Activated CD4-positive, alpha-beta memory T cell treated with anti-CD3 and anti-CD28 coated beads for 36 hours (primary cell): ENCODE results near the gene AGO3. TPM values are rescaled to one million over a fixed set of nuclear protein-coding genes. Genes with fewer than 3 reads are reported as not detected.

Experiments
- CTCF ChIA-PET: fragments of 350-600 bp; sonication (Branson Sonifier 250); formaldehyde crosslinking; loops from one replicate; lab custom pipeline; 2021; ENCODE audit warnings: antibody characterized with exemption, inconsistent platforms; lab: Charles Lee
- POLR2A ChIA-PET: fragments of 350-600 bp; sonication (Branson Sonifier 250); formaldehyde crosslinking; loops from one replicate; lab custom pipeline; 2021; ENCODE audit warnings: antibody characterized with exemption; lab: Charles Lee
- DNase-seq: peaks from one replicate; pipeline ENCODE4 v3.0.0-alpha.2; 2020
- H3K27ac Mint-ChIP-seq: one replicate; pipeline ENCODE4 v1.8.0; 2021; ENCODE audit warnings: mixed read lengths
- H3K27me3 Mint-ChIP-seq: one replicate; pipeline ENCODE4 v1.8.0; 2021; ENCODE audit warnings: mixed read lengths
- H3K36me3 Mint-ChIP-seq: one replicate; pipeline ENCODE4 v1.8.0; 2021; ENCODE audit warnings: mixed read lengths
- H3K4me1 Mint-ChIP-seq: one replicate; pipeline ENCODE4 v1.8.0; 2021; ENCODE audit warnings: low read depth, mixed read lengths
- H3K4me3 Mint-ChIP-seq: one replicate; pipeline ENCODE4 v1.8.0; 2021; ENCODE audit warnings: mild to moderate bottlenecking, mixed read lengths
- H3K9me3 Mint-ChIP-seq: one replicate; pipeline ENCODE4 v1.8.0; 2021; ENCODE audit warnings: mixed read lengths
- intact Hi-C: fragments of 100-400 bp; cut with micrococcal nuclease; formaldehyde crosslinking; loops from one replicate; pipeline ENCODE4 v1.15.1; 2023
- total RNA-seq, 2 experiments: library from RNA; stranded (reverse); gene quantifications; one replicate each; pipeline ENCODE4 v1.2.3, GENCODE V29; 2021

AGO3 gene
- total RNA-seq, 2 experiments from 2014 or later, result 23.1 to 25.3 TPM

DNA sequence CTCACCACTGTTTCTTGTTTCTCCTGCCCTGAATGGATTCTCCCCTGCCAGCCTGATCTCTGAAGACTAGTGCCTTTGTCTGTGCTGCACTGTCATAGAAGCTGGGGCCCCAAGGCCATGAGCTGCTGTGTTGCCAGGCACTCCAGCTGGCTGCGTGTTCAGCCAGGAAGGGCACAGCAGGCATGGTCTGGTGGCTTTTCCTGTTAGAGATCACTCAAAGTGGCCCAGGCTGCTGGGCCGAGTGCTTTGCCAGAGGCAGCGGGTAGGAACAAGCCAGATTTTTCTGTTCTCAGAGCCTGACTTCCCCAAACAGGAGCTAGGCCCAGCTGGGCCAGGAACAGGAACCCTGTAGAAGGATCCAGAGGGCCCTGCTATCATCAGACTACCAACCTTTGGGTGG is 163.0 kb downstream of the AGO3 start:
- Mint-ChIP-seq H3K27me3 (no peaks in the 10 kb centered on the region), H3K9me3 (no peaks in the 10 kb centered on the region), H3K4me1 (peaks cover 11% of the 10 kb centered on the region), H3K36me3 (peaks cover 11% of the 10 kb centered on the region), H3K27ac (no peak overlapping the region), H3K4me3 (no peak overlapping the region)
- CTCF ChIA-PET, result interaction anchor here (1.0 to 3.7 kb wide), 4 partner anchors 41 to 212 kb away, joined by 3 to 15 read pairs (median 4); no protein-coding TSS in a partner anchor
- intact Hi-C loops, result no loop called here
- POLR2A ChIA-PET, result no interaction called here
- DNase-seq, result no peak

DNA sequence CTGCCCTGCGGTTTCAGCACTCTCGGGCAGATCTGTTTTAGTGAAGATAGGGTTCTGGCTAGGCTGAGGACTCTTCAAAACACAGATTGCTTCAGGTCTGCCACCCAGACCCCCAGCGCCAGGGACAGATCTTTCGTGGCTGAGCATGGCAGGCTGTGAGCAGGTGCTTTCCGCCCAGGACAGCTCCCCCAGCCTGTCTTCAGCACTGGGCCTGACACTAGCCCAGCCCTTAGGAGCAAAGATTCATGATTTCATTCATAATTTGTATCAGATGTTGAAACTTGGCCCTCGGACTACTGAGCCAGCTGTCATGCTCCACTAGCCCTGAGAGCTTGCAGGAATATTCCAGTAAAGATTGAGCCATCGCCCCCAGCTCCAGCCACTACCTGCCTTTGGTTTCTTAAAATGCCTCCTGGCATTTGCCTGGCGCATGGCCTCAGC is 163.7 kb downstream of the AGO3 start:
- intact Hi-C loops, result loop anchor here (5.0 kb wide), 3 partner anchors 53 to 328 kb away; partner anchors contain the start of gene TRAPPC3
- H3K36me3 Mint-ChIP-seq, result peaks cover 8% of the 10 kb centered on the region
- no peak overlapping the region for H3K27ac Mint-ChIP-seq
- no peak overlapping the region for H3K4me3 Mint-ChIP-seq
- POLR2A ChIA-PET, result interaction anchor here (0.9 kb wide), 1 partner anchor 65 kb away, joined by 3 read pairs; no protein-coding TSS in a partner anchor
- no peaks in the 10 kb centered on the region for H3K27me3 Mint-ChIP-seq
- peaks cover 8% of the 10 kb centered on the region for H3K4me1 Mint-ChIP-seq
- no peak for DNase-seq
- H3K9me3 Mint-ChIP-seq, result no peaks in the 10 kb centered on the region
- CTCF ChIA-PET, result interaction anchor here (1.0 to 3.7 kb wide), 3 partner anchors 40 to 212 kb away, joined by 3 to 15 read pairs (median 7); no protein-coding TSS in a partner anchor

DNA sequence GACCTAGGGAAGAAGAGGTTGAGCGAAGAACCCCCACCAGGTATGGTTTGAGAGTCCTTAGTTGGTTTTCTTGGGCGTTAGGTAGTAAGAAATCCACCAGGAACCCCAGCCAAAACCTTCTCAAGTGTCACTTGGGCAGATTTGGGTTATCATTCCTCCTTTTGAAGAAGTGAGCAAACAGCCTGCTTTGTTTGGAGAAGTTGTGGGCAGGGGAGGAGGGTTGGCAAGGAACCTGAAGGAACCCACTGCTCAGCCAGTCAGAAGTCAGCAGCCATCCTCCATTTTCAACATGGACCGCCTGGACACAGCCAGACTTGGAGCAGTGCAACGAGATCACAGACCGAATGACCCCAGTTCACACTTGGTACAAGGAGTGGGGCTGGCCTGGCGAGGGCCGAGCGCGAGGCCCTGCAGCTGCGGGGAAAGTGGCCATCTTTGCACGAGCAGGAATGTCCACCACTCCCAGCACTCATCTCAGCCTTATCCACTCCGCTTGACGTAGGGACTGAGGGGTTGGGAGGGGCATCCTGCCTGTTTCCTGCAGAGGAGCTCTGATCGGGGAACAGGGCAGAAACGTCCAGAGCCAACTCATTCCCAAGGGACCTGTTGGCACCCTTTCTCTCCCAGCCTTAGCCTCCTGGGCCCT is 165.0 kb downstream of the AGO3 start:
- peaks cover 7% of the 10 kb centered on the region for H3K36me3 Mint-ChIP-seq
- no peak for DNase-seq
- H3K9me3 Mint-ChIP-seq, result no peaks in the 10 kb centered on the region
- H3K4me3 Mint-ChIP-seq, result no peak overlapping the region
- H3K4me1 Mint-ChIP-seq, result peaks cover 2% of the 10 kb centered on the region
- CTCF ChIA-PET, result interaction anchor here (0.9 to 3.7 kb wide), 4 partner anchors 39 to 200 kb away, joined by 3 to 15 read pairs (median 9); no protein-coding TSS in a partner anchor
- intact Hi-C loops, result loop anchor here (5.0 kb wide), 3 partner anchors 51 to 326 kb away; partner anchors contain the start of gene TRAPPC3
- POLR2A ChIA-PET, result interaction anchor here (0.9 kb wide), 1 partner anchor 64 kb away, joined by 3 read pairs; no protein-coding TSS in a partner anchor
- no peaks in the 10 kb centered on the region for H3K27me3 Mint-ChIP-seq
- no peak overlapping the region for H3K27ac Mint-ChIP-seq

DNA sequence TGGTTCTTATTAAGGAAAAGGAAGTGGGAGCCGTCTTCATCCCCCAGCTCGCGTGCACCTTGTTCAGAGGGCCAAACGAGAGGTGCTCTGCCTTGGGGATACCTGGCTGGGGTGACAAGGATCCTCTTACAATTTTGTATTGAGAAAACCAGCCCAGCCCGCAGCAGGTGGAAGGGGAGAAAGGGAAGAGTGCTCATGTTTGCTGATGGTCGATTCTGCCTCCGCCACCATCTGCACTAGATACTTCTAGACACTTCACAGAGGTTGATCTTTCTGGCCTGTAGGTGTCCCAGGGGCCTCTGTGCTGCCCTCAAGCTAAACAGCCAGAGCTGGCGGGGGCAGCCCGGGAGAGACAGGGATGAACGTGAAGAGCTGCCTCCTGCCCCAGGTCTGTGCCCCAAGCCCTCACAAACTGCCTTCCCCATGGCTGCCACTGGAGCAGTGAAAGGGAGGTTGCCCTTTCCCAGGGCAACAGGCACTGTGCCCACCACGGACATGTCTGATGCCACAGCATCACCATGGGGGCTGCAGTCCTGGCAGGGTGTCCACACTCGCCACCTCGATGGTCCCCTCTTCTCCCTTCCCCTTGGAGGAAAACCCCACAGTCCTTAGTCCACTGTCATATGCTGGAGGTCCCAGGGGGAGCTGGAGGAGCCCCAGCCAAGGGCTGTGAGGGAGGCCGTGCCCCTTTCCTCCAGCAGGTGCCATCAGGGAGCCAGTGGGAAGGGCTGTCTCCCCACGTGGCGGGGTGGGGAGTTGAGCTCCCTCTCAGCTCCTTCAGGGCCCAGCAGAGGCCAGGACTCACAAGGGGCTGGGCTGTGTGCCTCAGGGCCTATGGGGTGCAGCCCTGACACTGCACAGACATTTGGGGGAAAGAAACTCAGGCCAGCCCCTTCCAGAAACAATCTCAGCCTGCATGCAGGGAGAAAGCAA is 165.9 kb downstream of the AGO3 start:
- Mint-ChIP-seq H3K9me3 (no peaks in the 10 kb centered on the region), H3K27ac (no peak overlapping the region), H3K27me3 (no peaks in the 10 kb centered on the region), H3K4me3 (no peak overlapping the region), H3K4me1 (no peaks in the 10 kb centered on the region), H3K36me3 (peaks cover 7% of the 10 kb centered on the region)
- intact Hi-C loops, result loop anchor here (5.0 kb wide), 3 partner anchors 51 to 326 kb away; partner anchors contain the start of gene TRAPPC3
- POLR2A ChIA-PET, result interaction anchor here (0.9 kb wide), 1 partner anchor 9 kb away, joined by 3 read pairs; no protein-coding TSS in a partner anchor
- DNase-seq, result peak; percentile 18
- CTCF ChIA-PET, result interaction anchor here (0.6 to 3.7 kb wide), 5 partner anchors 38 to 191 kb away, joined by 3 to 15 read pairs (median 4); partner anchors contain the start of gene AGO3

DNA sequence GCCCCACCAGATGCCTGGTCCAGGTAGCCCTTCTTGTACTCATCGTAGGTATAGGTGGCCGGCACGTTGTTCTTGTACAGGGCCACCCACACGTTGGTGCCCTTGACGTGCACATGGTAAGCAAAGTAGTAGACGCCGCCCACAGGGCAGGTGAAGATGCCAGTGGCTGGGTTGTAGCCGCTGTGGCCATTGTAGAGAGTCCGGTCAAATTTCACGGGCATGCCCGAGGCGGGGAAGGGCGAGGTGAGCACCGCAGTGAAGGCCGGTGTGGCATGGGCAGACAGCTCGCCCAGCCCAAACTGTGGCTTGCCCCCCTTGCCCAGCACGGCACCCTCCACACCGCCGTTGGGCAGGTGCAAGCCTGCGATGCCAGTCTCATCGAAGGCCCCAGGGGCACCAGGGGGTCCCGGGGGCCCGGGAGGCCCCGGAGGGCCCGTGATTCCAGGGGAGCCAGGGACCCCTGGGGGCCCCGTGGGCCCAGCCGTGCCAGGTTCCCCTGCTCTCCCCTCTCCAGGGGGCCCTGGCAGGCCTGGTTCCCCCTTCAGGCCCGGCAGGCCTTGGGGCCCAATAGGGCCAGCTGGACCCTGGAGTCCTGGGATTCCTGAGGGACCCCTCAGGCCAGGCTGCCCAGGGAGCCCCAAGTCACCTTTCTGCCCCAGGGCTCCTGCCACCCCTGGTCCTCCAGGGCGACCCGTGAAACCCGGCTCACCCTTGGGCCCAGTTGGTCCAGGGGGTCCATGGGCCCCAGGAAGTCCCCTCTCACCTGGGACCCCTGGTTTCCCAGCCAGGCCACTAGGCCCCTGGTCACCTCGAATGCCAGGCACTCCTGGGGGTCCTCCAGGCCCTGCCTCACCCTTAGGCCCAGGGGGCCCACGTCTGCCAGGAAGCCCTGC is 167.0 kb downstream of the AGO3 start:
- Mint-ChIP-seq H3K9me3 (no peaks in the 10 kb centered on the region), H3K36me3 (no peaks in the 10 kb centered on the region), H3K27ac (no peak overlapping the region), H3K4me1 (no peaks in the 10 kb centered on the region), H3K27me3 (no peaks in the 10 kb centered on the region), H3K4me3 (no peak overlapping the region)
- CTCF ChIA-PET, result interaction anchor here (0.6 to 3.7 kb wide), 6 partner anchors 90 to 270 kb away, joined by 3 to 15 read pairs (median 4); partner anchors contain the start of gene AGO3
- intact Hi-C loops, result loop anchor here (5.0 kb wide), 3 partner anchors 49 to 324 kb away; partner anchors contain the start of gene TRAPPC3
- DNase-seq, result no peak
- POLR2A ChIA-PET, result no interaction called here

DNA sequence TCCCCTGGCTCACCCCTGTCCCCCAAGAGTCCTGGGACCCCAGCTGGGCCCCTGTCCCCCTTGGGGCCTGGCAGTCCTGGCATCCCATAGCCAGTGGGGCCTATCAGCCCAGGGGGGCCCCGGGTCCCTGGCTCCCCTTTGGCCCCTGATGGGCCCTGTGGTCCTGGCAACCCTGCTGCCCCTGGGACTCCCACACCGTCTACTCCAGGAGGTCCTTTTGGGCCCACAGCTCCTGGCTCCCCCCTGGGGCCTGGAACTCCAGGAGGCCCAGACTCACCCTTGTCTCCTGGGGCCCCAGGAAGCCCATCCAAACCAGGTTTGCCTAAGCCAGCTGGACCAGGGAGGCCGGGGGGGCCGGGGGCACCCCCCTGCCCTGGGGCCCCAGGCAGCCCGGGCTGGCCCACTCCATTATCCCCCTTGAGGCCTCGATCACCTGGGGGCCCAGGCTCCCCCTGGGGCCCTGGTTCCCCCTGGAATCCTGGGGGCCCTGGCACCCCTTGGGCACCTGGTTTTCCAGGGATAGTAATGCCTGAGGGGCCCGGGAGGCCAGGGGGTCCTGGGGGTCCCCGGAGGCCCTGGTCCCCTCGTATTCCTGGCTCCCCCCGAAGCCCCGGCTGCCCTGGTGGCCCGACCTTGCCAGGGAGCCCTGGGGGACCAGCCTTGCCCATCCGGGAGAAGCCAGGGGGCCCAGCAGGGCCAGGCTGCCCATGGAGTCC is 167.9 kb downstream of the AGO3 start:
- POLR2A ChIA-PET, result no interaction called here
- intact Hi-C loops, result loop anchor here (1.0 to 5.0 kb wide), 5 partner anchors 35 to 323 kb away; partner anchors contain the start of gene TRAPPC3
- Mint-ChIP-seq H3K27ac (no peak overlapping the region), H3K4me3 (no peak overlapping the region), H3K36me3 (no peaks in the 10 kb centered on the region), H3K27me3 (no peaks in the 10 kb centered on the region), H3K4me1 (no peaks in the 10 kb centered on the region), H3K9me3 (no peaks in the 10 kb centered on the region)
- no peak for DNase-seq
- CTCF ChIA-PET, result interaction anchor here (0.6 to 1.1 kb wide), 3 partner anchors 89 to 271 kb away, joined by 3 to 5 read pairs (median 3); no protein-coding TSS in a partner anchor

DNA sequence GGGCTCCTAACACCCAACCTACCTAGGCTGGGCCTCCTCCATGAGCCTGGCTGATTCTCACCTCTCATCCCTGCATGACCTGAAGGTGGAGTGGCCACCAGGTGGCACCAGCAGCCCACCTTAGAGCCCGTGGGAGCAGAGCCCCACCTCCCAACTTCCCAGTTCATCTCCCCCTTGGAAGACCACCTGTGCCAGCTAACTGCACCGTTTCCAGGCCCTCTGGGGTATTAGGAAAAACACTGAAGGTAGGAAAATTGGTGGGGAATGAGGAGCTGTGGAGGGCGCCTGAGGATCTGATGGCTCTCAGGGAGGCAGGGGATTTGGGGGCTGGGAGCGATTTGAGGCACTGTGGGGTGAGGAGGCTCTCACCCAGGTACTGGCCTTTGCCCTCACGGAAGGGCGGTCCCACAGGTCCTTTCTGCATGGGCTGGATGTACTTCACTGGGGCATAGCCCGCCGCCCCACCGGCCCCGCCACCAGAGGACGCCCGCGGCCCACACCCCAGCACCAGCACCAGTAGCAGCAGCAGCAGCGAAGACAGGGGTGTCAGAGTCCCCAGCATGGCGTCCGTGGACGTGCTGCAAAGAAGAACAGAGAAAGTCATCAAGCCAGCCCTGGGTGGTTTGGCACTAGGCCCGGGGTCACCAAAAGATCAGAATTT is 168.9 kb downstream of the AGO3 start:
- intact Hi-C loops, result loop anchor here (1.0 to 5.0 kb wide), 5 partner anchors 34 to 322 kb away; partner anchors contain the start of gene TRAPPC3
- POLR2A ChIA-PET, result interaction anchor here (0.8 kb wide), 1 partner anchor 49 kb away, joined by 3 read pairs; the partner anchor contains the start of gene TRAPPC3
- H3K27ac Mint-ChIP-seq, result no peak overlapping the region
- DNase-seq, result peak; percentile 84
- no peaks in the 10 kb centered on the region for H3K27me3 Mint-ChIP-seq
- H3K4me3 Mint-ChIP-seq, result no peak overlapping the region
- CTCF ChIA-PET, result interaction anchor here (0.6 to 6.4 kb wide), 13 partner anchors 9 to 320 kb away, joined by 3 to 52 read pairs (median 4); partner anchors contain the start of gene TRAPPC3
- H3K4me1 Mint-ChIP-seq, result no peaks in the 10 kb centered on the region
- no peaks in the 10 kb centered on the region for H3K36me3 Mint-ChIP-seq
- no peaks in the 10 kb centered on the region for H3K9me3 Mint-ChIP-seq

DNA sequence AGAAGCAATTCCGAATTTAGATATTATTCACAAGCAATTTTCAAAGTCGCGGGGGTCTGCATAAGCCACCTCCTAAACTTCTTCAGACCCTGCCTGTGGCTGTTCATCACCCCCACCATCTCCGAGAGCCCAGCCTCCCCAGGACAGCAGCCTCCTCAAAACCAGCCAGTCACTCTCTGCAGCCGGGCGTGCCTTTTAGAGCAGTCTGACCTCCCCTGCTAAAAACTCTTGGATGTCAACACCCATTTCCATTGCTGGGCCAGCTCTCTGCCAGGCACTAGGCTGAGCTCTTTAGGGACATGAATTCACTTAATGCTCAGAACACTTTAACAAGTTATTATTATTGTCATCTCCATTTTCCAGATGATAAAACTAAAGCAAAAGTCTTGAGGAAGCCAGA is 169.5 kb downstream of the AGO3 start:
- no peaks in the 10 kb centered on the region for H3K9me3 Mint-ChIP-seq
- intact Hi-C loops, result no loop called here
- no peak overlapping the region for H3K27ac Mint-ChIP-seq
- ChIA-PET CTCF (interaction anchor here (0.6 to 6.4 kb wide), 13 partner anchors 10 to 320 kb away, joined by 3 to 52 read pairs (median 4); partner anchors contain the start of gene TRAPPC3), POLR2A (interaction anchor here (0.8 kb wide), 1 partner anchor 49 kb away, joined by 3 read pairs; the partner anchor contains the start of gene TRAPPC3)
- H3K36me3 Mint-ChIP-seq, result no peaks in the 10 kb centered on the region
- H3K27me3 Mint-ChIP-seq, result no peaks in the 10 kb centered on the region
- H3K4me1 Mint-ChIP-seq, result no peaks in the 10 kb centered on the region
- H3K4me3 Mint-ChIP-seq, result no peak overlapping the region
- DNase-seq, result no peak

DNA sequence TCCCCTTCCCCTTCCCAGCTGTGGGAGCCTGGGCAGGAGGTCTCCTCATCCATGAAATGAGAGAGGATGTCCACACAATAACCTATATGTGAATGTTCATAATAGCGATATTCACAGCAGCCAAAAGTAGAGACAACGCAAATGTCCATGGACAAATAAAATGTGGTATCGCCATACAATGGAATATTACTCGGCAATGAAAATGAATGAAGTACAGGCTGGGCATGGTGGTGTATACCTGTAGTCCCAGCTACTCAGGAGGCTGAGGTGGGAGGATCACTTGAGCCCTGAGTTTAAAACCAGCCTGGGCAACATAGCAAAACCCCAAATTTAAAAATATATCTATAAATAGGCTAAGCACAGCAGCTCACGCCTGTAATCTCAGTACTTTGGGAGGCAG is 170.6 kb downstream of the AGO3 start:
- intact Hi-C loops, result no loop called here
- ChIA-PET CTCF (interaction anchor here (1.9 to 6.4 kb wide), 3 partner anchors 33 to 185 kb away, joined by 11 to 52 read pairs (median 15); no protein-coding TSS in a partner anchor), POLR2A (no interaction called here)
- no peak for DNase-seq
- Mint-ChIP-seq H3K9me3 (no peaks in the 10 kb centered on the region), H3K4me3 (no peak overlapping the region), H3K36me3 (no peaks in the 10 kb centered on the region), H3K27ac (no peak overlapping the region), H3K4me1 (no peaks in the 10 kb centered on the region), H3K27me3 (no peaks in the 10 kb centered on the region)
